ENCODE results near the gene ANKRD1.
A peak's percentile ranks its signal among the peaks of the same experiment; 100 is the strongest.

Gene ANKRD1

DNA sequence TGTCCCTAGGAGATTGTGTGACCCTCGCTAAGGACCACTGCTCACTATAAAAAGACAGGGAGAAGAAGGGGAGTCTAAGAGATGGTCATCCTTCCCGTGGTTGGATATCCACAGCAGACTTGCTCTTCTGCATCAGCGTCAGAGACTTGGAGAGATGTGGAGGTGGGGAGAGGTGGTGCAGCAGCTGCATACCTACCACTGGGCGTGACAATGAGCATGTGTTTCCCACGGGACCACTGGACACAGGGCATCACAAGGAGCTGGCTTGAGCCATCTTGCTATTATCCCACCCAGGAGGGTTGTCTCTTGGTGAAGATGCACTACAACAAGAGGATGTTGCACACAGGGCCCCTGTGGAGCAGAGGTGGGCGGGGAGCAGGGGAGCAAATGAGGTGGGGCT is 18.8 kb upstream of the ANKRD1 start:
- H3K9me3 ChIP-seq (ENCODE audit: low read depth, low read length), result no peaks in the 10 kb centered on the region
- no peak for DNase-seq (ENCODE audit: low read depth, low spot score)
- no peaks in the 10 kb centered on the region for H3K36me3 ChIP-seq (ENCODE audit: insufficient read depth, low read length)
- H3K4me3 ChIP-seq, result no peak overlapping the region
- no peak overlapping the region for H3K27ac ChIP-seq
- TF ChIP-seq EZH2 (IDR thresholded peaks at IDR 0.05) (no peak), POLR2AphosphoS5 (IDR thresholded peaks at IDR 0.05; ENCODE audit: borderline replicate concordance, low read depth, low read length) (no peak), FOXP2 (optimal IDR thresholded peaks at IDR 0.05; ENCODE audit: control extremely low read depth, extremely low read length, insufficient read depth) (no peak)
- H3K9ac ChIP-seq (ENCODE audit: insufficient read length), result no peak overlapping the region

DNA sequence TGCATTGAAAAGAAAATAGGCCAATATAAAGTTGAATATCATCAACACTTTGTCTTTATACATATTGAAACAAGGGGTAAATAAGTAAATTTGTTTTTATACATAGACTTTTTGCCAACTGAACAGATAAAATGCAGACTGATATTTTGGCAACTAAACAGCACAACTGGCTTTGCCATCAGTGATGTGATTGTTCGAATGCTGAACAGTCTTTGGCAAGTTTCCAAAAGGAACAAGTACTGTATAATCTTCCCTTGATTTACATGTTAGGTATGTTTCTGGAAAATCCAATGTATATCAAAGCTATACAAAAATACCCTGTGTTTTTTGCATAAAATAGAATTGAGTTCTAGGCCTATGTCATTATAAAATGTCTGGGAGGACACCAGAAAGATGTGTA is 18.2 kb upstream of the ANKRD1 start:
- DNase-seq (ENCODE audit: low read depth, low spot score), result no peak

DNA sequence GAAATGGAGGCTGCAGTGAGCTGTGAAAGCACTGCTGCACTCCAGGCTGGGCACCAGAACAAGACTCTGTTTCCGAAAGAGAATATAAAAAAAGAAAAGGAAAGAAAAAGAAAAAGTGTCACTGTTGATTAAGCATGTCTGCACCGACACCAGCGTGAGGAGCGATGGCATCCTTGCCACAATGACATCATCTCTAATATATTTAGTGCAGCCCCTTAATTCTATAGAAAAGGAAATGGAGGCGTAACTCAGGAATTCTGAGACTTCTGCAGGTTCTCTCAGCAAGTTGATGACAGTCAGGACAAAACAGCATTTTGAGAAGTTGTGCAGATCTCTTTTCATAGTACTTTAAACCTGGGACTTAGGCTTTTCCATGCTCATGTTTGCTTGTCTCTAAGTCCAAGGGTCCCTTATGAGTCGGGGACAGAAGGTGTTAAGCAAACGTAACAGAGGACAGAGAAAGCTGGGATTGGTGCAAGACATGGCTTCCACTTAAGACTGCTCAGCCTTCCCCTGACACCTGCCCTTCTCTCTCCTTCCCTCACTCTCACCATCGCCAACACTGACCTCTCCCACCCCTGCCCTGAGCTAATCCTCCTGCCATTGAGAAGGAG is 16.9 kb upstream of the ANKRD1 start:
- H3K36me3 ChIP-seq (ENCODE audit: insufficient read depth, low read length), result no peaks in the 10 kb centered on the region
- H3K4me3 ChIP-seq, result no peak overlapping the region
- H3K9ac ChIP-seq (ENCODE audit: insufficient read length), result no peak overlapping the region
- TF ChIP-seq FOXP2 (optimal IDR thresholded peaks at IDR 0.05; ENCODE audit: control extremely low read depth, extremely low read length, insufficient read depth) (no peak), POLR2AphosphoS5 (IDR thresholded peaks at IDR 0.05; ENCODE audit: borderline replicate concordance, low read depth, low read length) (no peak), EZH2 (IDR thresholded peaks at IDR 0.05) (no peak)
- H3K27ac ChIP-seq, result no peak overlapping the region
- H3K9me3 ChIP-seq (ENCODE audit: low read depth, low read length), result no peaks in the 10 kb centered on the region
- no peak for DNase-seq (ENCODE audit: low read depth, low spot score)

More for the DNA sequence above, 18.2 kb upstream of the ANKRD1 start:
- Histone ChIP-seq H3K27ac (no peak overlapping the region), H3K4me3 (no peak overlapping the region), H3K9me3 (ENCODE audit: low read depth, low read length) (no peaks in the 10 kb centered on the region), H3K9ac (ENCODE audit: insufficient read length) (no peak overlapping the region), H3K36me3 (ENCODE audit: insufficient read depth, low read length) (no peaks in the 10 kb centered on the region)
- TF ChIP-seq POLR2AphosphoS5 (IDR thresholded peaks at IDR 0.05; ENCODE audit: borderline replicate concordance, low read depth, low read length) (no peak), EZH2 (IDR thresholded peaks at IDR 0.05) (no peak), FOXP2 (optimal IDR thresholded peaks at IDR 0.05; ENCODE audit: control extremely low read depth, extremely low read length, insufficient read depth) (no peak)

GRCh38 chr10:90936276-90936659 is 15.4 kb upstream of the ANKRD1 start:
- DNase-seq (ENCODE audit: low read depth, low spot score), result no peak
- Histone ChIP-seq H3K36me3 (ENCODE audit: insufficient read depth, low read length) (no peaks in the 10 kb centered on the region), H3K4me3 (no peak overlapping the region), H3K27ac (no peak overlapping the region), H3K9me3 (ENCODE audit: low read depth, low read length) (no peaks in the 10 kb centered on the region), H3K9ac (ENCODE audit: insufficient read length) (no peak overlapping the region)
- TF ChIP-seq FOXP2 (optimal IDR thresholded peaks at IDR 0.05; ENCODE audit: control extremely low read depth, extremely low read length, insufficient read depth) (no peak), POLR2AphosphoS5 (IDR thresholded peaks at IDR 0.05; ENCODE audit: borderline replicate concordance, low read depth, low read length) (no peak), EZH2 (IDR thresholded peaks at IDR 0.05) (no peak)

DNA sequence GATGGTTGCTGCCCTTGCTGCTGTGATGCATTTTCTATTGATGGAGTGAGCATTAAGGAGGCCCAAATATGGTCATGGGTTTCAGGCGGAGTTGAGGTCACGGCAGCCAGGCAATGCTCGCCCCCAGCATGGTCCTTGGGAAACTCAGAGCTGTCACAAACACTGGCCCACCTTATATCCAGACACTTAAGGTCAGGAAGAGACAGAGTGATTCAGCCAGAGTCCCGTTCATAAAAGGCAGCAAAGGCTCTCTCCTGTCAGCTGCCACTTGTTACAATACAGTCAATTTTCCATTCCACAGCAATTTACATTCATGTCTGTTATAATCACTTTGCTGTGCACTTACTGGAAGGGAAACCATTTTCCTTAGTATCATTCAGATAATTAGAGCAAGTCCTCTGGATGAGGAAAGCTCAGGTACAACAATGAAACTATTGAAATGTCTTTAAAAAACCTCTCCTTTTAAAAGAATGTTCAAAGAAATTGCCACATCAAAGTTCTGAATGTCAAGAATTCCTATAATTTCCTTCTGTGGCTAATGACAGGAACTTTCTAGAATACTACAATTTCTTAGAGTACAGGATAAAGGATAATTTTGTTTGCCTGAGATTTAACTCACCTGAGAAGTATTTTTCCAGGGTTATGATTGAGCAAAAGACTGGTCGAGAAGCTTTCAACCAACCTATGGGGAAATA is 14.8 kb upstream of the ANKRD1 start:
- Histone ChIP-seq H3K9me3 (ENCODE audit: low read depth, low read length) (no peaks in the 10 kb centered on the region), H3K27ac (no peak overlapping the region), H3K36me3 (ENCODE audit: insufficient read depth, low read length) (no peaks in the 10 kb centered on the region), H3K9ac (ENCODE audit: insufficient read length) (no peak overlapping the region), H3K4me3 (no peak overlapping the region)
- no peak for DNase-seq (ENCODE audit: low read depth, low spot score)
- TF ChIP-seq FOXP2 (optimal IDR thresholded peaks at IDR 0.05; ENCODE audit: control extremely low read depth, extremely low read length, insufficient read depth) (no peak), EZH2 (IDR thresholded peaks at IDR 0.05) (no peak), POLR2AphosphoS5 (IDR thresholded peaks at IDR 0.05; ENCODE audit: borderline replicate concordance, low read depth, low read length) (no peak)

DNA sequence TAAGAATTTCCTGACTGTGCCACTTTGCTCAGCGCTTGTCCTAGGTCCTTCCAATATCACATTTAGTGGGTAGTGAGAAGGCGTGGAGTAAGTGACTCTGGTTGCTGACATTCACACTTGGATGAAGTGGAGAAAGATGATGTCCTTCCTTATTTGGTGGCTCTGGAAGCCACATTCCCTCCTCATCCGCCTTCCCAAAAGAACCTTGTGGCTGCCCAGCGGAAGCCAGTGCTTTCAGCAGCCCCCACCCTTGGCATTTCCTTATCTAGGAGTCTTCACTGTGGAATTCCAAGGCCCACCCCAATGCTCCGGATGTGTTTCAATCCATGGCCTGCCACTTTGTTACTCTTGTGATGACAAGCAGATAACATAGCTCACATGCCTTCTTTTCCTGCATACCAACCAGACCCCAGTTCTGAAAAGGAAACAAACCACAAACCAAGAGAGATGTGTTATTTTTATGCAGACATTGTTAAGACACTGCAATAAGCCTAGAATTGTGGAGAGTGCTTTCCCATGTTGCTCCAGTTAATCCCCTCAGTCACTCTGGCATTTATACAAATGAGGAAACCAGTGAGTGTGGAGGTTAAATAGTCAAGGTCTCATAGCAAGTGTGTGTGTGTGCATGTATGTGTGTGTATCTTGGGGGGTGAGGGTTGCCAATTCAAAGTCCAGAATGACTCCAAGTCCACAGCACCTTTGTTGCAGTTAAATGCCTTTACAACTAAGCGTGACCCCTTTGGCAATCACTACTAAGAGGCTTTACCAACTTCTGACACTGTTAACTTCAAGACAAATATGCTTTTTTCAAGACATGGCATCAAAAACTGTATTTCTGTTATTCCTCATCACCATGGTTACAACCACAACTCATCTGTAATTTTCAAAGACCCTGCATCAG is 10.3 kb upstream of the ANKRD1 start:
- Histone ChIP-seq H3K27ac (peak overlapping the region; percentile 94), H3K9ac (ENCODE audit: insufficient read length) (peak overlapping the region; percentile 2), H3K9me3 (ENCODE audit: low read depth, low read length) (no peaks in the 10 kb centered on the region), H3K4me3 (peak overlapping the region; percentile 44), H3K36me3 (ENCODE audit: insufficient read depth, low read length) (no peaks in the 10 kb centered on the region)
- no peak for DNase-seq (ENCODE audit: low read depth, low spot score)
- peak; percentile 16 for TF ChIP-seq FOXP2 (optimal IDR thresholded peaks at IDR 0.05; ENCODE audit: control extremely low read depth, extremely low read length, insufficient read depth)
- TF ChIP-seq POLR2AphosphoS5 (IDR thresholded peaks at IDR 0.05; ENCODE audit: borderline replicate concordance, low read depth, low read length), result no peak
- no peak for TF ChIP-seq EZH2 (IDR thresholded peaks at IDR 0.05)

DNA sequence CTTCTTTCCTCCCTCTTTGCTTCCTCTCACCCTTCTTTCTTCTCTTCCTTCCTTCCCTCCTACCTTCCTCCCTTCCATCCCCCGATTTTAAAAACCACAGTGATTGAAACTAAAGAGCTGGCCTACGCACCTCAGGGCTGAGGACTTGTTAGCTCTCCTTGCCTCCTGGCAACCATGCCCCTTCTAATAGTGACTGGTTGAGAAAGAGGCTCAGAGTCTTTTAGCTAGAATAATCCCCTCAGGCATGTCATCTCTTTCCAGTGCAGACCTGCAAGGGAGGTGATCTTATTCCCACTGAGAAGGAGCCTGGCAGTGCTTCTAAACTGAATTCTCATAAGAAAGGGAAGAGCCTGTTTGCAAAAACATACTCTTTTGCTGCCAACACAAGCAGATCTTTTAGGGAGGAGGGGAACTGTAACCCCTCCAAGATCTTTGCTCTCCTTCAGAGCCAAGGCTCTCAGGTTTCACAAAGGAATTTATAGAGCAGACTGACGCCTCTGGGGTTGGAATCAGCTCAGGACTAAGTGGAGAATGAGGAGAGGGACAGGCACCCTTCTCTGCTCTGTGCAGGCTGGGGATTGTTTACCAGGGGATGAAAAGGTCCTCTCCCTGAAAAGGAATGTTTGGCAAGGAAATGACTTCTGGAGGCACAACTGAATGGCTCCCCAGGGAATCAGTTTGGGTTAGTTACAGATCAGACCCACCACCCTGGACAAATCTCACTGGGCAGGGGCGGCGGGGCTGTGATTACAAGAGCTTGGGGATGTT is 9.4 kb upstream of the ANKRD1 start:
- Histone ChIP-seq H3K9me3 (ENCODE audit: low read depth, low read length) (no peaks in the 10 kb centered on the region), H3K27ac (peak overlapping the region; percentile 94), H3K4me3 (peak overlapping the region; percentile 44), H3K9ac (ENCODE audit: insufficient read length) (peak overlapping the region; percentile 2), H3K36me3 (ENCODE audit: insufficient read depth, low read length) (no peaks in the 10 kb centered on the region)
- no peak for TF ChIP-seq EZH2 (IDR thresholded peaks at IDR 0.05)
- TF ChIP-seq FOXP2 (optimal IDR thresholded peaks at IDR 0.05; ENCODE audit: control extremely low read depth, extremely low read length, insufficient read depth), result no peak
- no peak for TF ChIP-seq POLR2AphosphoS5 (IDR thresholded peaks at IDR 0.05; ENCODE audit: borderline replicate concordance, low read depth, low read length)
- no peak for DNase-seq (ENCODE audit: low read depth, low spot score)

Data from SK-N-MC (cell line).